Fibroblast of pulmonary artery (primary cell): ENCODE data around the gene DHRS7B.

ENCODE experiments used
- DNase-seq: peaks from one replicate; pipeline ENCODE4 v3.0.0-alpha.2; 2010; ENCODE audit warnings: low read depth
- H3K4me3 ChIP-seq: replicated peaks from 2 replicates; pipeline ENCODE4 v1.5.1; 2011; ENCODE audit warnings: low read depth, mild to moderate bottlenecking, control low read depth, low read length, moderate library complexity
- TF ChIP-seq, protein P1 (sequence below): IDR thresholded peaks from 2 replicates; pipeline ENCODE4 v1.5.1; 2011; ENCODE audit warnings: mild to moderate bottlenecking, control low read depth, low read length, inconsistent platforms; ENCODE audit errors: missing control alignments

DHRS7B gene

DNA sequence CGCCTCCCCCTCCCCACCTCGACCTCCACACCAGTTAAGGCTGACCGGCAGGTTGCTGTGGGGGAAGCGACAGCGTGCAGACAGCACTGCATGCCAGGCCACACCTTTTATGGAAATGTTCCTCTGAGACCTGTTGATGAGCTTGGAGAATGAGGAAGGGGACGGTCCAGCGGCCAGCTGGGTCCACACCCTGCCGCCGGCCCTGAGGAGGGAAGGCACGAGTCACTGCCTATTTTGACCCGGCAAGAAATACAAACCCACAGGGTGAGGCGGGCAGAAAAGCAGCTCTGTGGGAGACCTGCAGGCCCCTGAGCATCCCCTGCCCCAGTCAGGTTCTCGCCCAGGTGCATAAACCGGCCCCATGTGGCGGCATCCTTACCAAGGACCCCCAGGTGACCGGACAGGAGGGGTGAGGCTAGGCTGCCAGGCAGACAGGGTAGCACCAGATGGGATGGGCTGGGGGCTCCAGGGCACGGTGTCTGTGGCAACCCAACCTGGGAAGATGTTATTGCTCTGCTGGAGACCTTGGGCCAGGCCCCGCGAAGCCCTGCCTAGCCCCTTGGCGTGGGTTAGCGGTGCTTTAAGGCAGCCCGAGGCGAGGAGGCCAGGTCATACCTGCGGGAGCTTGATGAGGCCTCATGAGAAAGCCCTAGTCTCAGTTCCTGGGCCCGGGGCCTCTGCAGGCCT lies 113.7 kb downstream of the DHRS7B start:
- no peak for DNase-seq
- TF ChIP-seq, protein P1, sequence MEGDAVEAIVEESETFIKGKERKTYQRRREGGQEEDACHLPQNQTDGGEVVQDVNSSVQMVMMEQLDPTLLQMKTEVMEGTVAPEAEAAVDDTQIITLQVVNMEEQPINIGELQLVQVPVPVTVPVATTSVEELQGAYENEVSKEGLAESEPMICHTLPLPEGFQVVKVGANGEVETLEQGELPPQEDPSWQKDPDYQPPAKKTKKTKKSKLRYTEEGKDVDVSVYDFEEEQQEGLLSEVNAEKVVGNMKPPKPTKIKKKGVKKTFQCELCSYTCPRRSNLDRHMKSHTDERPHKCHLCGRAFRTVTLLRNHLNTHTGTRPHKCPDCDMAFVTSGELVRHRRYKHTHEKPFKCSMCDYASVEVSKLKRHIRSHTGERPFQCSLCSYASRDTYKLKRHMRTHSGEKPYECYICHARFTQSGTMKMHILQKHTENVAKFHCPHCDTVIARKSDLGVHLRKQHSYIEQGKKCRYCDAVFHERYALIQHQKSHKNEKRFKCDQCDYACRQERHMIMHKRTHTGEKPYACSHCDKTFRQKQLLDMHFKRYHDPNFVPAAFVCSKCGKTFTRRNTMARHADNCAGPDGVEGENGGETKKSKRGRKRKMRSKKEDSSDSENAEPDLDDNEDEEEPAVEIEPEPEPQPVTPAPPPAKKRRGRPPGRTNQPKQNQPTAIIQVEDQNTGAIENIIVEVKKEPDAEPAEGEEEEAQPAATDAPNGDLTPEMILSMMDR, result no peak
- H3K4me3 ChIP-seq, result no peak overlapping the region
